PC-9 (cell line): ENCODE data around the gene ZNF778. TPM values are rescaled to one million over a fixed set of nuclear protein-coding genes. Genes with fewer than 3 reads are reported as not detected.

Experiments
- BruUV-seq: library from RNA; stranded (reverse); fragments of 400-500 nt; replicated peaks from 2 replicates; lab custom pipeline; 2021; lab: Mats Ljungman, UMichigan
- CTCF ChIA-PET: fragments of 300-600 bp; sonication (Branson Sonifier 250); formaldehyde crosslinking; loops from one replicate; lab custom pipeline; 2022; ENCODE audit warnings: antibody characterized with exemption; lab: Charles Lee
- POLR2A ChIA-PET: fragments of 300-600 bp; sonication (Branson Sonifier 250); formaldehyde crosslinking; loops from one replicate; lab custom pipeline; 2022; ENCODE audit warnings: antibody characterized with exemption; ENCODE audit not compliant: unreplicated experiment; lab: Charles Lee
- DNase-seq, 2 experiments: peaks; one replicate each; pipeline versions ENCODE4 v3.0.0 to v3.0.0-alpha.2; 2015 to 2022; ENCODE audit warnings: mixed read lengths in 1 of 2
- H2AFZ ChIP-seq: fragments of 200-600 bp; sonication (generic); 2 replicates; pipeline ENCODE4 v1.8.1; 2017; ENCODE audit warnings: antibody characterized with exemption
- H3F3A ChIP-seq: fragments of 200-600 bp; sonication (generic); 2 replicates; pipeline ENCODE4 v1.8.1; 2017; ENCODE audit warnings: antibody characterized with exemption, mild to moderate bottlenecking, low read depth; ENCODE audit not compliant: insufficient read depth
- H3K27ac ChIP-seq: fragments of 200-600 bp; sonication (generic); 2 replicates; pipeline ENCODE4 v1.6.1; 2016; ENCODE audit warnings: mixed run types
- H3K27me3 ChIP-seq: fragments of 200-600 bp; sonication (generic); 2 replicates; pipeline ENCODE4 v1.6.1; 2016; ENCODE audit warnings: low read depth, mixed run types; ENCODE audit not compliant: insufficient read depth
- H3K36me3 ChIP-seq: fragments of 200-600 bp; sonication (generic); 2 replicates; pipeline ENCODE4 v1.6.1; 2016; ENCODE audit warnings: low read depth, mixed run types
- H3K4me1 ChIP-seq: fragments of 200-600 bp; sonication (generic); replicated peaks from 2 replicates; pipeline ENCODE4 v1.6.1; 2016; ENCODE audit warnings: mixed run types; ENCODE audit not compliant: insufficient read depth
- H3K4me2 ChIP-seq: fragments of 200-600 bp; sonication (generic); 2 replicates; pipeline ENCODE4 v1.6.1; 2017; ENCODE audit warnings: mixed run types
- H3K4me3 ChIP-seq: fragments of 200-600 bp; sonication (generic); 2 replicates; pipeline ENCODE4 v1.6.1; 2016; ENCODE audit warnings: mixed run types
- H3K79me2 ChIP-seq: fragments of 200-600 bp; sonication (generic); 2 replicates; pipeline ENCODE4 v1.6.1; 2017; ENCODE audit warnings: low read depth, mixed run types
- H3K9me2 ChIP-seq: fragments of 200-600 bp; sonication (generic); 2 replicates; pipeline ENCODE4 v1.8.1; 2017; ENCODE audit warnings: mild to moderate bottlenecking; ENCODE audit not compliant: insufficient read depth
- H3K9me3 ChIP-seq: fragments of 200-600 bp; sonication (generic); 2 replicates; pipeline ENCODE4 v1.8.1; 2016; ENCODE audit warnings: low read depth; ENCODE audit not compliant: insufficient read depth
- H4K20me1 ChIP-seq: fragments of 200-600 bp; sonication (generic); 2 replicates; pipeline ENCODE4 v1.8.1; 2017; ENCODE audit not compliant: insufficient read depth
- CTCF ChIP-seq: fragments of 200-600 bp; sonication (generic); conservative IDR thresholded peaks from 2 replicates; pipeline ENCODE4 v1.6.1; 2017; ENCODE audit warnings: mixed run types, antibody characterized with exemption, mild to moderate bottlenecking, moderate library complexity
- EZH2 ChIP-seq: fragments of 200-600 bp; sonication (generic); IDR thresholded peaks from 2 replicates; pipeline ENCODE4 v1.8.0; 2017; ENCODE audit warnings: antibody characterized with exemption, low read depth
- intact Hi-C: fragments of 100-400 bp; cut with micrococcal nuclease; formaldehyde crosslinking; loops from one replicate; pipeline ENCODE4 v1.10.0; 2022; ENCODE audit not compliant: unreplicated experiment
- total RNA-seq: library from RNA; stranded (reverse); gene quantifications from 2 replicates; pipeline ENCODE4 v1.2.3, GENCODE V29; 2021

The ZNF778 gene
- total RNA-seq, 1 experiment from 2014 or later, result 9.5 TPM

GRCh38 chr16:89175280-89176146 lies 42.0 kb upstream of the ZNF778 start:
- CTCF ChIA-PET, result interaction anchor here (0.5 kb wide), 1 partner anchor 155 kb away, joined by 5 read pairs; no protein-coding TSS in a partner anchor
- intact Hi-C loops, result loop anchor here (10.0 kb wide), 1 partner anchor 721 kb away; the partner anchor contains the start of gene ZFPM1
- H3K4me2 ChIP-seq, result no peak overlapping the region
- POLR2A ChIA-PET, result no interaction called here
- H3K36me3 ChIP-seq, result no peaks in the 10 kb centered on the region
- BruUV-seq, result no TSS peak
- H3K4me3 ChIP-seq, result no peak overlapping the region
- no peaks in the 10 kb centered on the region; the same call in none of the 2 replicates for H4K20me1 ChIP-seq
- H3K27ac ChIP-seq, result no peak overlapping the region
- no peak for TF ChIP-seq CTCF
- no peak for TF ChIP-seq EZH2
- H3K9me3 ChIP-seq, result no peaks in the 10 kb centered on the region
- peaks cover 35% of the 10 kb centered on the region for H3K27me3 ChIP-seq
- H3K9me2 ChIP-seq, result no peaks in the 10 kb centered on the region
- no peaks in the 10 kb centered on the region for H3K79me2 ChIP-seq
- H2AFZ ChIP-seq, result no peak overlapping the region
- DNase-seq, result no peak
- H3K4me1 ChIP-seq, result peaks cover 11% of the 10 kb centered on the region
- H3F3A ChIP-seq, result peaks cover 6% of the 10 kb centered on the region; the same call in 1 of the 2 replicates

- Histone ChIP-seq H3K79me2 (no peaks in the 10 kb centered on the region), H3K27me3 (peaks cover 35% of the 10 kb centered on the region), H3K27ac (no peak overlapping the region), H3K36me3 (no peaks in the 10 kb centered on the region), H3K4me3 (no peak overlapping the region), H3K9me2 (no peaks in the 10 kb centered on the region), H3K4me2 (no peak overlapping the region), H4K20me1 (no peaks in the 10 kb centered on the region; the same call in 1 of the 2 replicates), H3K4me1 (0 out of 2 replicates have a peak, but pooled peaks cover 5% of the 10 kb centered on the region), H3K9me3 (no peaks in the 10 kb centered on the region), H2AFZ (no peak overlapping the region), H3F3A (0 out of 2 replicates have a peak, but pooled peaks cover 3% of the 10 kb centered on the region)
- intact Hi-C loops, result loop anchor here (10.0 kb wide), 1 partner anchor 721 kb away; the partner anchor contains the start of gene ZFPM1
- ChIA-PET CTCF (no interaction called here), POLR2A (no interaction called here)
- BruUV-seq, result no TSS peak
- DNase-seq, result no peak
- no peak for TF ChIP-seq EZH2
These were observed 41.3 kb upstream of the ZNF778 start for GRCh38 chr16:89176147-89176690.

GRCh38 chr16:89176717-89177116 lies 40.8 kb upstream of the ZNF778 start:
- no peak for DNase-seq
- Histone ChIP-seq H4K20me1 (no peaks in the 10 kb centered on the region; the same call in 1 of the 2 replicates), H3K9me3 (no peaks in the 10 kb centered on the region), H2AFZ (no peak overlapping the region), H3K9me2 (no peaks in the 10 kb centered on the region), H3K4me3 (no peak overlapping the region), H3K4me2 (no peak overlapping the region), H3K27ac (no peak overlapping the region), H3F3A (0 out of 2 replicates have a peak, but pooled peaks cover 3% of the 10 kb centered on the region), H3K79me2 (no peaks in the 10 kb centered on the region), H3K27me3 (peaks cover 34% of the 10 kb centered on the region), H3K36me3 (no peaks in the 10 kb centered on the region), H3K4me1 (0 out of 2 replicates have a peak, but pooled peaks cover 5% of the 10 kb centered on the region)
- ChIA-PET POLR2A (no interaction called here), CTCF (no interaction called here)
- no TSS peak for BruUV-seq
- no peak for TF ChIP-seq CTCF
- intact Hi-C loops, result loop anchor here (10.0 kb wide), 1 partner anchor 722 kb away; the partner anchor contains the start of gene ZFPM1
